GM23338 (cell line): Measurements from ENCODE around the gene PHYHD1. TPM values are rescaled to one million over a fixed set of nuclear protein-coding genes. Genes with fewer than 3 reads are reported as not detected.

ENCODE experiments used
- ATAC-seq: fragments of 200-7000 bp; cut with Tn5 transposase; 3 replicates; pipeline ENCODE4 v1.9.1; 2020
- DNase-seq: peaks from one replicate; pipeline ENCODE4 v3.0.0-alpha.2; 2015; ENCODE audit warnings: low spot score
- H2AFZ ChIP-seq: fragments of 200-600 bp; sonication (generic); 2 replicates; pipeline ENCODE4 v1.8.0; 2016; ENCODE audit warnings: antibody characterized with exemption, mild to moderate bottlenecking, moderate library complexity
- H3F3A ChIP-seq: fragments of 200-600 bp; sonication (generic); replicated peaks from 2 replicates; pipeline ENCODE4 v1.8.0; 2017; ENCODE audit warnings: antibody characterized with exemption, mixed run types, low read depth
- H3K27ac ChIP-seq: fragments of 200-600 bp; sonication (generic); 2 replicates; pipeline ENCODE4 v1.6.1; 2016; ENCODE audit warnings: low read depth
- H3K27me3 ChIP-seq: fragments of 200-600 bp; sonication (generic); 2 replicates; pipeline ENCODE4 v1.8.0; 2016; ENCODE audit warnings: mild to moderate bottlenecking, mixed run types, moderate library complexity; ENCODE audit not compliant: insufficient read depth
- H3K36me3 ChIP-seq: fragments of 200-600 bp; sonication (generic); 2 replicates; pipeline ENCODE4 v1.8.0; 2016; ENCODE audit warnings: mild to moderate bottlenecking; ENCODE audit not compliant: insufficient read depth
- H3K4me1 ChIP-seq: fragments of 200-600 bp; sonication (generic); 2 replicates; pipeline ENCODE4 v1.8.0; 2016; ENCODE audit warnings: mild to moderate bottlenecking, moderate library complexity; ENCODE audit not compliant: insufficient read depth
- H3K4me2 ChIP-seq: fragments of 200-600 bp; sonication (generic); 2 replicates; pipeline ENCODE4 v1.7.1; 2017; ENCODE audit warnings: mixed run types
- H3K4me3 ChIP-seq: fragments of 200-600 bp; sonication (generic); 2 replicates; pipeline ENCODE4 v1.6.1; 2016; ENCODE audit warnings: mixed run types
- H3K79me2 ChIP-seq: fragments of 200-600 bp; sonication (generic); replicated peaks from 2 replicates; pipeline ENCODE4 v1.8.0; 2017; ENCODE audit warnings: mild to moderate bottlenecking; ENCODE audit not compliant: insufficient read depth
- H3K9me2 ChIP-seq: fragments of 200-600 bp; sonication (generic); 2 replicates; pipeline ENCODE4 v1.8.0; 2017; ENCODE audit not compliant: insufficient read depth
- H4K20me1 ChIP-seq: fragments of 200-600 bp; sonication (generic); replicated peaks from 2 replicates; pipeline ENCODE4 v1.8.0; 2017; ENCODE audit warnings: mild to moderate bottlenecking; ENCODE audit not compliant: insufficient read depth
- H3K27ac Mint-ChIP-seq: 2 replicates; pipeline ENCODE4 v1.8.0; 2020; ENCODE audit warnings: inconsistent platforms, mild to moderate bottlenecking, moderate library complexity, mixed read lengths
- H3K27me3 Mint-ChIP-seq: 3 replicates; pipeline ENCODE4 v1.8.0; 2022; ENCODE audit warnings: low read depth, mild to moderate bottlenecking, moderate library complexity, mixed read lengths, inconsistent platforms; ENCODE audit not compliant: insufficient read depth, poor library complexity
- H3K36me3 Mint-ChIP-seq: 3 replicates; pipeline ENCODE4 v1.8.0; 2021; ENCODE audit warnings: low read depth, mild to moderate bottlenecking, inconsistent platforms, moderate library complexity, mixed read lengths
- H3K4me1 Mint-ChIP-seq: 3 replicates; pipeline ENCODE4 v1.8.0; 2020; ENCODE audit warnings: mild to moderate bottlenecking, inconsistent platforms, mixed read lengths
- H3K4me3 Mint-ChIP-seq: 3 replicates; pipeline ENCODE4 v1.8.0; 2021; ENCODE audit warnings: moderate library complexity, mild to moderate bottlenecking, inconsistent platforms, mixed read lengths
- H3K9me3 Mint-ChIP-seq: 3 replicates; pipeline ENCODE4 v1.8.0; 2020; ENCODE audit warnings: moderate library complexity, mild to moderate bottlenecking, inconsistent platforms, mixed read lengths
- CREB1 ChIP-seq: fragments of 250-450 bp; sonication (Bioruptor Pico); IDR thresholded peaks from 2 replicates; pipeline ENCODE4 v1.5.0; 2020; ENCODE audit warnings: low read depth, mild to moderate bottlenecking, moderate library complexity
- CTCF ChIP-seq, 2 experiments: fragments of 200-600 bp in 1 of 2; sonication (generic) in 1 of 2; conservative IDR thresholded peaks; 2 replicates each; pipeline versions ENCODE4 v1.5.1 to v1.6.1; 2016 to 2017; ENCODE audit warnings: antibody characterized with exemption in 2 of 2, low read depth in 2 of 2, mild to moderate bottlenecking in 2 of 2, moderate library complexity in 1 of 2
- ETS1 ChIP-seq: IDR thresholded peaks from 2 replicates; pipeline ENCODE4 v1.6.1; 2016; ENCODE audit warnings: antibody characterized with exemption
- EZH2 ChIP-seq: fragments of 200-600 bp; sonication (generic); IDR thresholded peaks from one replicate; pipeline ENCODE4 v1.8.0; 2017; ENCODE audit warnings: antibody characterized with exemption, mild to moderate bottlenecking, low read depth; ENCODE audit not compliant: unreplicated experiment
- EZH2phosphoT487 ChIP-seq: fragments of 200-600 bp; sonication (generic); IDR thresholded peaks from one replicate; pipeline ENCODE4 v1.8.1; 2018; ENCODE audit warnings: antibody characterized with exemption; ENCODE audit not compliant: unreplicated experiment
- JUNB ChIP-seq: IDR thresholded peaks from one replicate; pipeline ENCODE4 v1.6.1; 2016; ENCODE audit warnings: antibody characterized with exemption; ENCODE audit not compliant: unreplicated experiment
- NANOG ChIP-seq: IDR thresholded peaks from 2 replicates; pipeline ENCODE4 v1.6.1; 2016; ENCODE audit warnings: antibody characterized with exemption, borderline replicate concordance
- POLR2AphosphoS5 ChIP-seq: IDR thresholded peaks from 2 replicates; pipeline ENCODE4 v1.6.1; 2016; ENCODE audit warnings: antibody characterized with exemption, low read depth
- REST ChIP-seq: IDR thresholded peaks from one replicate; pipeline ENCODE4 v1.6.1; 2018; ENCODE audit warnings: antibody characterized with exemption; ENCODE audit not compliant: unreplicated experiment
- STAT1 ChIP-seq: IDR thresholded peaks from one replicate; pipeline ENCODE4 v1.6.1; 2016; ENCODE audit warnings: antibody characterized with exemption; ENCODE audit not compliant: unreplicated experiment
- ZNF114 ChIP-seq: fragments of 250-450 bp; sonication (Bioruptor Pico); IDR thresholded peaks from 2 replicates; pipeline ENCODE4 v1.5.0; 2020; ENCODE audit warnings: mild to moderate bottlenecking, moderate library complexity
- ZNF331 ChIP-seq: fragments of 250-450 bp; sonication (Bioruptor Pico); IDR thresholded peaks from 2 replicates; pipeline ENCODE4 v1.5.0; 2020; ENCODE audit warnings: low read depth, mild to moderate bottlenecking, moderate library complexity
- ZNF462 ChIP-seq: fragments of 250-450 bp; sonication (Bioruptor Pico); IDR thresholded peaks from 2 replicates; pipeline ENCODE4 v1.5.0; 2020; ENCODE audit warnings: mild to moderate bottlenecking, moderate library complexity
- polyA plus RNA-seq: library from polyadenylated mRNA; unstranded; fragments of >200 nt; fragmentation: Nextera tagmentation; extraction: Ambion mirVana; gene quantifications from 2 replicates; pipeline ENCODE4 v1.2.1, GENCODE V29; 2016
- total RNA-seq: library from RNA; depleted of rRNA; stranded (reverse); fragments of >200 nt; shearing (Covaris generic); gene quantifications from 2 replicates; pipeline ENCODE4 v1.2.3, GENCODE V29; 2014

The PHYHD1 gene
- total and polyA plus RNA-seq, 2 experiments from 2014 or later, result 10.4 to 16.8 TPM

DNA sequence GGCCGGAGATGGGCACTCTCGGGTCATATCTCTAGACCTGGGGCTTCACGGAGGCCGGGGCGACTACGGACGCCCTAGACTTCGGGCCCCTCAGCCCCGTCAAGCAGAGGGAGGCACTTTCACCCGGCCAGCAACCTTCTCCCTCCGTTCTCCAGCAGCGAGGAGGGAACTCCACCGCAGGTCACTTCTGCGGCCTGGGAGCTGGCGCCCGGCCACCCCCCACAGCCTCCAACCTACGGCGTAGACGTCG is 26.4 kb downstream of the PHYHD1 start:
- Histone ChIP-seq H4K20me1 (no peaks in the 10 kb centered on the region; the same call in none of the 2 replicates), H3K4me1 (no peaks in the 10 kb centered on the region; the same call in 1 of the 2 replicates), H2AFZ (peak overlapping the region; percentile 69; the same call in 1 of the 2 replicates), H3K36me3 (peaks cover 13% of the 10 kb centered on the region; the same call in 1 of the 2 replicates), H3K4me3 (peak overlapping the region; percentile 99), H3K27me3 (no peaks in the 10 kb centered on the region), H3K79me2 (peaks cover 35% of the 10 kb centered on the region), H3K9me2 (no peaks in the 10 kb centered on the region), H3K27ac (peak overlapping the region; percentile 72; the same call in 1 of the 2 replicates), H3F3A (0 out of 2 replicates have a peak, but pooled peaks cover 6% of the 10 kb centered on the region), H3K4me2 (peak overlapping the region; percentile 99)
- Mint-ChIP-seq H3K27ac (peak overlapping the region; percentile 98), H3K4me3 (peak overlapping the region; percentile 93), H3K9me3 (no peaks in the 10 kb centered on the region), H3K27me3 (peaks cover 11% of the 10 kb centered on the region), H3K4me1 (peaks cover 18% of the 10 kb centered on the region), H3K36me3 (peaks cover 41% of the 10 kb centered on the region)
- ATAC-seq (peak; percentile 55), DNase-seq (no peak)
- TF ChIP-seq EZH2 (no peak), ZNF331 (no peak), NANOG (no peak), STAT1 (no peak), POLR2AphosphoS5 (no peak), CTCF (conservative IDR thresholded peaks at IDR 0.05; ENCODE audit: low read depth in 2 of 2) (no peak), ZNF462 (no peak), ETS1 (no peak), CREB1 (CRISPR knock-in tag) (no peak), JUNB (no peak), REST (no peak), ZNF114 (no peak), EZH2phosphoT487 (no peak)
